Astrocyte (in vitro differentiated cells and primary cell): ENCODE measurements around the gene TGM2.

Experiments
- EZH2 ChIP-seq: IDR thresholded peaks from 2 replicates; pipeline ENCODE4 v1.6.1; 2012; ENCODE audit warnings: mild to moderate bottlenecking, low read length, inconsistent platforms; ENCODE audit not compliant: insufficient read depth
- TF ChIP-seq, protein P1 (sequence below): IDR thresholded peaks from 2 replicates; pipeline ENCODE4 v1.5.1; 2011; ENCODE audit warnings: low read depth, mild to moderate bottlenecking, inconsistent platforms, low read length, moderate library complexity; ENCODE audit not compliant: insufficient read depth

- TF ChIP-seq, protein P1, sequence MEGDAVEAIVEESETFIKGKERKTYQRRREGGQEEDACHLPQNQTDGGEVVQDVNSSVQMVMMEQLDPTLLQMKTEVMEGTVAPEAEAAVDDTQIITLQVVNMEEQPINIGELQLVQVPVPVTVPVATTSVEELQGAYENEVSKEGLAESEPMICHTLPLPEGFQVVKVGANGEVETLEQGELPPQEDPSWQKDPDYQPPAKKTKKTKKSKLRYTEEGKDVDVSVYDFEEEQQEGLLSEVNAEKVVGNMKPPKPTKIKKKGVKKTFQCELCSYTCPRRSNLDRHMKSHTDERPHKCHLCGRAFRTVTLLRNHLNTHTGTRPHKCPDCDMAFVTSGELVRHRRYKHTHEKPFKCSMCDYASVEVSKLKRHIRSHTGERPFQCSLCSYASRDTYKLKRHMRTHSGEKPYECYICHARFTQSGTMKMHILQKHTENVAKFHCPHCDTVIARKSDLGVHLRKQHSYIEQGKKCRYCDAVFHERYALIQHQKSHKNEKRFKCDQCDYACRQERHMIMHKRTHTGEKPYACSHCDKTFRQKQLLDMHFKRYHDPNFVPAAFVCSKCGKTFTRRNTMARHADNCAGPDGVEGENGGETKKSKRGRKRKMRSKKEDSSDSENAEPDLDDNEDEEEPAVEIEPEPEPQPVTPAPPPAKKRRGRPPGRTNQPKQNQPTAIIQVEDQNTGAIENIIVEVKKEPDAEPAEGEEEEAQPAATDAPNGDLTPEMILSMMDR, result no peak
- no peak for TF ChIP-seq EZH2
Observed at GRCh38 chr20:38119446-38119845, 45.6 kb downstream of the TGM2 start.
